HG02610 (cell line): Measurements from ENCODE around the gene RUNDC3A.
"Not testable (repeated sequence)": the region's sequence is repeated elsewhere in the genome, so short reads cannot be mapped to it uniquely, and the experiment has no call there.

Experiments
- ATAC-seq: cut with Tn5 transposase; IDR thresholded peaks from one replicate; pipeline ENCODE4 v1.9.1; 2021; ENCODE audit warnings: mild to moderate bottlenecking, moderate library complexity; ENCODE audit not compliant: unreplicated experiment

Gene RUNDC3A

GRCh38 chr17:44358066-44358465 is 49.7 kb downstream of the RUNDC3A start:
- ATAC-seq = no peak

- no peak for ATAC-seq
Measured at GRCh38 chr17:44359006-44359405, 50.6 kb downstream of the RUNDC3A start.

- ATAC-seq = no peak
Measured at GRCh38 chr17:44359458-44360143, 51.2 kb downstream of the RUNDC3A start.

DNA sequence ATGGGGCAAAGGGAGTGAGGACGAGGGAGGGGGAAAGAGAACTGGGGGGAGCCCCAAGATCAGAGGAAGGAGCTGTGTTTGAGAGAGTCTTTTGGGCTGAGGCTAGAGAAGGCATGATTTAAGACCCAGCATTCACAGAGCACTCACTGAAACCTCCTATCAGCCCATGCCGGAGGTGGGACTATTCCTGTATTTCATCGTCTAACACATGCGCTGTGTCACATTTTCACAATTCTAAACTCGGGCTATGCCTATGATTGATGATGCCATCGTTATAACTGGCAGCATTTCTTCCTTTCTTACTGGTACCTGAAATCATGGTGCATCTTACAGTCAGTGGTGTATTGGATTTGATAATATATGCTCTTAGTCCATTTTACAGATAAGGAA is 51.7 kb downstream of the RUNDC3A start:
- ATAC-seq = no peak

- ATAC-seq = no peak
Measured at GRCh38 chr17:44360826-44361225, 52.4 kb downstream of the RUNDC3A start.

DNA sequence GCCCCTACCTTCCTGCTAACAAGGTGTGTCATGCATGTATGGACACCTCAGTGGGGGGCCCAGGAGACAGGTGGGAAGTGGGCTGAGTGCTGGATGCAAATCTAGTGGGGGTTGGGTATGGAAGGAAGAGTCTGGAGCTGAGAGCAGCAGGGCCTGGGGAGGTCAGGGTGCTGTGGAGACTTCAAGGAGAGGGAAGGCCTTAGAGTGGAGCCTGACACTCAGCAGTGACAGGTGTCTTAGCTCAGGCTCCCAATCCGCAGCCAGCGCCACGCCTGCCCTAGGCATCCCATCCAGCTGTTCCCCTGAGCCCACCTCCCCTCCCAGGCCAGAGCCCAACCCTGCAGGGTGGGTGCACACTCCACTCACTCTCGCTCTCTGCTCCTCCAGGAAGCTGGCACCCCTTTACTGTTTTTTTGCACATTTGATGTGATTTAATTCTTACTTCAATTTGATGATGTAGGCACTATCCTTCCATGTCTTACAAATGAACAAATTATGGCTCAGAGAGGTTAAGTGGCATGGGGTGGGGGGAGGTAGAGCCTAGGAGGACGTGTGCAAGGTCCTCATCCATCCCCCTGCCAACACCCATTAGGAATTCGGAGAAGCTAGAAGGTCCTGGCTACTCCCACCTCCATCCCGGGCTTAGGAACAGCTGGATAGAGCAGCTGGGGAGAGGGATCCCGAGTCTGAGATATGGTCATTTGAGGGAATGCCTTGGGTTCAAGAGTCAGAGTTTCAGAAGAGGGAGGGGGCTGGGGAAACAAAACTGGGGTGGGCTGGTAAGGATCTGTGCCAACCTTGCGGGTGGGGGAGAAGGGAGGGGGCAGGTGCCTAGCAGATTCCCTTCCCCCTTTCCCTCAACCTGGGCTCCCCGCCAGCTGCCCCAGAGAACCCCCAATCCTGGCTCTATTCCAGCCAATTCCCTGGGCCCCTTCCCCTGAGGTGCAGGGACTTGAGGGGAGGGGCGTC is 53.2 kb downstream of the RUNDC3A start:
- ATAC-seq = no peak

- no peak for ATAC-seq
Measured at GRCh38 chr17:44362459-44362948, 54.1 kb downstream of the RUNDC3A start.

DNA sequence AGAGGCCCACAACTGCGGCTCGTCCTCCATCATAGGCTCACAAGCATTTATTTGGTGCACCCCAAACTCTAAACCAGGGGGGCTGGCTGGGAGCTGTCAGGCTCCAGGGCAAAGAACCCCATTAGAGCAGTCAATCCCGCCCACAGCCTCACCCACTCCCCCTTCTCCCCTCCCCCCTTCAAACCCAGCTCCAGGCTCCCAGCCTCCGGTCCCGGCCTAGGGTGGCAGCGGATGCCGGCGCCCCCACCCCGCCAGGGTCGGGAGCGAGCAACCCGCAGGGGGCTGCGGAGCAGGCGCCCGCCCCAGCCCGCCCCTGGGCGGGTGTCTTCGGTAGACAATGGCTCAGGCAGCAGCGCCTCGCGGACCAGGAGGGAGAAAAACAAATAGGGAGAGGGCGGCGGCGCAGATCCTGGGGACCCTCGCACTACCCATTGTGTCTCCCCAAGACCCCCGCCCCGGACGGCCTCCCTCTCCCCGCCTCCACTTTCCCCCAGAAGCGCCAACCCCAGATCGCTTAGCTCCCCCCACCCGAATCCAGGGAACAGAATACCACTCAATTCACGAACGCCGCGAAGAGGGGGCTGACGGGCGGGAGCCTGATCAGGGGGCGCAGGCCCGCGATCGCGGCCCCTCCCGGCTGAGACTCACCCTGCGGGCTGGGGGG is 54.7 kb downstream of the RUNDC3A start:
- ATAC-seq = no peak

DNA sequence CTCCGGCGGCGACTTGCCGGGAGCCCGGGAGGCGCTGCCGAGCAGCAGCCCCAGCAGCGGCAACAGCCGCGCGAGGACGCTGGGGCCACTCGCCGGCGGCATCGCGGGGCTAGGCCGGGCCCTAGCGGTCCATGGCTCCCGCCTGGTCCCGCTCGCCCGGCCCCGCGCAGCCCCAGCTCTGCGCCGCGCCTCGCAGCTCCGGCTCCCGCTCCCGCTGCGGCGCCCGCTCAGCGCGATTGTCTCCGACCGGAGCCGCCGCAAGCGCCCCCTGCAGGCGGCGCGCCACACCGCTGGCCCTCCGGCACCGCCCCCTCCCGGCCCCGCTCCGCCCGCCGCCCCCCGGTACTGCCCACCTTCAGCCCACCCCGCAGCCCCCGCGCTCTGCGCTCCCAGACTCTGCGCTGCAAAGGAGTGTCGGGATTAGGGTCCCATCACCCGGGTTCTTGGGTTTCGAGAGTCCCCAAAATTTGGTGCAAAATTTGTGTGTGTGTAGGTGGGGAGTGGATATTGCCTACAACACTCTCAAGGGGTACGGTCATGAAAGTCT is 55.3 kb downstream of the RUNDC3A start, which contains the start of gene FAM171A2:
Gene FAM171A2, minus strand, starts transcription at position 241 of the 547 bp plus-strand sequence. Its CDS starts 139 bp downstream, at position 102.
- peak; percentile 44 for ATAC-seq

DNA sequence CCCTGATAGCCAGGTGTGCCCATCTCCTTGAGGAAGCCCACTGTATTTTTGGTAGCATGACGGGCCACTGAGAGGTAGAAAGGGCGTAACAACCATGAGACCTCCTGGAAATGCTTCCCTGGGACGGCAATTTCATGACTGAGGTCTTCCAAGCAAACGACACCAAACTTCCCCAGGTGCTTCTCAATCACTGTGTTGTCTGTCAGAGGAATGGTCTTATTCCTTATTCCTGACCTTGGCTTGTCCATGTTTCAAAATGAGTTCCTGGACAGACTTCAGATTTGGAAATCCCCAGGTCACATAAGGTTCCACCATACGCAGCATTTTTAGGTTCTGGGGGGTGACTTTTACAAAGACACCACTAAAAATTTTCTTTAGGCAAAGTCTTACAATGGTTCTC is 56.6 kb downstream of the RUNDC3A start:
- ATAC-seq = not testable (repeated sequence)

DNA sequence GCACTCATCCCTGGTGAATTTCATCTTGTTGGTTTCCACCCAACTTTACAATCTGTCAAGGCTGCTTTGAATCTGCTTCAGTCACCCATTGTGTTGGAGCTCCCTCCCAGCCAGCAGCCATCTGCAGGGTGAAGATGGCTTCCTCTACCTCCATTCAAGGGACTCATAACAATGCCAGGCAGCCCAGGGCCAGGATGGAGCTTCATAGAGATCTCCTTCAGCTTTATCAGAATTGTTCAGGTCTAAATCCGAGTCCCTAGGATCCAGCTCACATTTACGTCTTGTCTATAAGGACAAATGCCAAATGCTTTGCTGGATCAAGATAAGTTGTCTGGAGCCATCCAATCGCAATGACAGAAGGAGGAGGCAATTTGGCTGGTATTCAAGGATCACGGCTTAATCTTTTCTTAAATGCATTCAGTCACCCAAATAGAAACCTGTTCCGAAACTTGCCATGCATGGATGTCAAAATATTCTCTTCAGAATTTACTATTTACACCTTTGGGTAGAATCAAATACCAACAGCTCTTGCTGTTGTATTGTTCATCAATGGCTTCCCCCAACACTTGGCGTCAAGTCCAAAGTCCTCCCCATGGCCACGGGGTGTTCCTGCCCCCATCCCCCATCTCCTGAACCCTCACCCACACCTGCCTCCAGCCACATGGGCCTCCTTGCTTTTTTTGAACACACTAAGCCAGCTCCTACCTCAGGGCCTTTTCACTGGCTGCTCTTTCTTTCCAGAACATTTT is 59.0 kb downstream of the RUNDC3A start:
- ATAC-seq = no peak
